T-helper 9 cell (primary cell): ENCODE data around the gene SEC14L5.
A peak's percentile ranks its signal among the peaks of the same experiment; 100 is the strongest.

Experiments
- DNase-seq: peaks from one replicate; pipeline ENCODE4 v3.0.0-alpha.2; 2020

SEC14L5 gene

GRCh38 chr16:5016967-5017677 is 59.0 kb downstream of the SEC14L5 start:
- DNase-seq: no peak

- no peak for DNase-seq
Measured at GRCh38 chr16:5017678-5017969, 59.5 kb downstream of the SEC14L5 start.

GRCh38 chr16:5018793-5019192 is 60.7 kb downstream of the SEC14L5 start:
- DNase-seq: no peak

- no peak for DNase-seq
Measured at GRCh38 chr16:5019775-5020174, 61.6 kb downstream of the SEC14L5 start.

GRCh38 chr16:5020551-5020950 is 62.4 kb downstream of the SEC14L5 start:
- DNase-seq: no peak

GRCh38 chr16:5022521-5022920 is 64.4 kb downstream of the SEC14L5 start:
- DNase-seq: no peak

GRCh38 chr16:5024632-5025031 is 66.5 kb downstream of the SEC14L5 start:
- DNase-seq: no peak

GRCh38 chr16:5025171-5025632 is 67.1 kb downstream of the SEC14L5 start:
- DNase-seq: no peak

- DNase-seq: no peak
Measured at GRCh38 chr16:5026664-5027063, 68.5 kb downstream of the SEC14L5 start.

- no peak for DNase-seq
Measured at GRCh38 chr16:5027086-5027485, 69.0 kb downstream of the SEC14L5 start.

- DNase-seq: no peak
Measured at GRCh38 chr16:5027575-5028235, 69.6 kb downstream of the SEC14L5 start.

- no peak for DNase-seq
Measured at GRCh38 chr16:5028950-5029475, 70.9 kb downstream of the SEC14L5 start.

GRCh38 chr16:5030251-5030870 is 72.2 kb downstream of the SEC14L5 start:
- DNase-seq: no peak

GRCh38 chr16:5031601-5032000 is 73.5 kb downstream of the SEC14L5 start:
- DNase-seq: no peak

- DNase-seq: no peak
Measured at GRCh38 chr16:5032748-5033167, 74.6 kb downstream of the SEC14L5 start.

- peak; percentile 78 for DNase-seq
Measured at GRCh38 chr16:5033256-5034166, 75.4 kb downstream of the SEC14L5 start, which contains the start of gene NAGPA. Gene NAGPA (minus strand): TSS chr16:5033935. CDS start chr16:5033914, 21 bp downstream.

GRCh38 chr16:5034167-5034523 is 76.0 kb downstream of the SEC14L5 start:
- no peak for DNase-seq

- DNase-seq: no peak
Measured at GRCh38 chr16:5035909-5036227, 77.7 kb downstream of the SEC14L5 start.

- no peak for DNase-seq
Measured at GRCh38 chr16:5036228-5037156, 78.4 kb downstream of the SEC14L5 start.

GRCh38 chr16:5040451-5040850 is 82.3 kb downstream of the SEC14L5 start:
- no peak for DNase-seq

- no peak for DNase-seq
Measured at GRCh38 chr16:5041600-5042133, 83.5 kb downstream of the SEC14L5 start.
